WTC11 (cell line): Measurements from ENCODE around the gene MAGI3. TPM values are rescaled to one million over a fixed set of nuclear protein-coding genes. Genes with fewer than 3 reads are reported as not detected.
"Not testable (repeated sequence)": the region's sequence is repeated elsewhere in the genome, so short reads cannot be mapped to it uniquely, and the experiment has no call there.

ENCODE experiments used
- ATAC-seq: fragments of 200-7000 bp; cut with Tn5 transposase; 2 replicates; pipeline ENCODE4 v1.10.0; 2021; ENCODE audit warnings: mild to moderate bottlenecking, moderate library complexity
- CTCF ChIA-PET: fragments of 300-600 bp; sonication (Branson Sonifier 250); formaldehyde crosslinking; loops from one replicate; lab custom pipeline; 2021; ENCODE audit warnings: antibody characterized with exemption; lab: Charles Lee
- POLR2A ChIA-PET: fragments of 350-600 bp; sonication (Branson Sonifier 250); formaldehyde crosslinking; loops from one replicate; lab custom pipeline; 2021; ENCODE audit warnings: antibody characterized with exemption; lab: Charles Lee
- DNase-seq: peaks from one replicate; pipeline ENCODE4 v3.0.0; 2021; ENCODE audit warnings: low spot score
- H3K27ac Mint-ChIP-seq: 2 replicates; pipeline ENCODE4 v1.8.0; 2021; ENCODE audit warnings: mixed read lengths
- H3K27me3 Mint-ChIP-seq: 2 replicates; pipeline ENCODE4 v1.8.0; 2021; ENCODE audit warnings: low read depth, mild to moderate bottlenecking, moderate library complexity, mixed read lengths
- H3K36me3 Mint-ChIP-seq: 2 replicates; pipeline ENCODE4 v1.8.0; 2021; ENCODE audit warnings: mixed read lengths
- H3K4me1 Mint-ChIP-seq: 2 replicates; pipeline ENCODE4 v1.8.0; 2022; ENCODE audit warnings: mixed read lengths
- H3K4me3 Mint-ChIP-seq: 2 replicates; pipeline ENCODE4 v1.8.0; 2021; ENCODE audit warnings: mild to moderate bottlenecking, moderate library complexity, mixed read lengths
- H3K9me3 Mint-ChIP-seq: 2 replicates; pipeline ENCODE4 v1.8.0; 2021; ENCODE audit warnings: mixed read lengths
- CREB1 ChIP-seq: sonication (generic); formaldehyde crosslinking; IDR thresholded peaks from 2 replicates; pipeline ENCODE4 v1.8.0; 2023; ENCODE audit warnings: mild to moderate bottlenecking, missing genetic modification reagents
- ELF4 ChIP-seq: sonication (generic); formaldehyde crosslinking; IDR thresholded peaks from 2 replicates; pipeline ENCODE4 v1.8.1; 2022; ENCODE audit warnings: low read depth, mild to moderate bottlenecking, moderate library complexity, missing genetic modification reagents
- EMX1 ChIP-seq: fragments of 250-450 bp; sonication (Bioruptor Pico); IDR thresholded peaks from 2 replicates; pipeline ENCODE4 v1.8.0; 2021; ENCODE audit warnings: mild to moderate bottlenecking
- FOXK1 ChIP-seq: sonication (generic); formaldehyde crosslinking; IDR thresholded peaks from 2 replicates; pipeline ENCODE4 v1.8.0; 2022; ENCODE audit warnings: mild to moderate bottlenecking, moderate library complexity, missing genetic modification reagents
- KAT7 ChIP-seq: sonication (generic); formaldehyde crosslinking; IDR thresholded peaks from 2 replicates; pipeline ENCODE4 v1.8.1; 2023; ENCODE audit warnings: missing genetic modification reagents, mild to moderate bottlenecking, borderline replicate concordance
- NFYB ChIP-seq: sonication (generic); formaldehyde crosslinking; conservative IDR thresholded peaks from 2 replicates; pipeline ENCODE4 v1.8.0; 2022; ENCODE audit warnings: low read depth, missing genetic modification reagents
- RELA ChIP-seq: sonication (generic); formaldehyde crosslinking; IDR thresholded peaks from 2 replicates; pipeline ENCODE4 v1.8.1; 2022; ENCODE audit warnings: missing genetic modification reagents, mild to moderate bottlenecking, borderline replicate concordance
- SOX15 ChIP-seq: fragments of 250-450 bp; sonication (Bioruptor Pico); IDR thresholded peaks from 2 replicates; pipeline ENCODE4 v1.9.0; 2021; ENCODE audit warnings: mild to moderate bottlenecking
- total RNA-seq: library from RNA; stranded (reverse); gene quantifications from 3 replicates; pipeline ENCODE4 v1.2.3, GENCODE V29; 2021
- TF ChIP-seq, protein P1 (sequence below): fragments of 250-450 bp; sonication (Bioruptor Pico); conservative IDR thresholded peaks from 2 replicates; pipeline ENCODE4 v1.9.0; 2021; ENCODE audit warnings: mild to moderate bottlenecking
- TF ChIP-seq, protein P2 (sequence below): fragments of 250-450 bp; sonication (Bioruptor Pico); IDR thresholded peaks from 2 replicates; pipeline ENCODE4 v1.9.0; 2021; ENCODE audit warnings: mild to moderate bottlenecking
- TF ChIP-seq, protein P3 (sequence below): fragments of 250-450 bp; sonication (Bioruptor Pico); IDR thresholded peaks from 2 replicates; pipeline ENCODE4 v1.9.0; 2021; ENCODE audit warnings: mild to moderate bottlenecking, borderline replicate concordance
- TF ChIP-seq, protein P4 (sequence below): fragments of 250-450 bp; sonication (Bioruptor Pico); IDR thresholded peaks from 2 replicates; pipeline ENCODE4 v2.1.2; 2022; ENCODE audit warnings: mild to moderate bottlenecking, moderate library complexity
- TF ChIP-seq, protein P5 (sequence below): fragments of 250-450 bp; sonication (Bioruptor Pico); IDR thresholded peaks from 2 replicates; pipeline ENCODE4 v1.8.0; 2021; ENCODE audit warnings: mild to moderate bottlenecking
- TF ChIP-seq, protein P6 (sequence below): sonication (generic); formaldehyde crosslinking; IDR thresholded peaks from 2 replicates; pipeline ENCODE4 v1.8.0; 2022; ENCODE audit warnings: mild to moderate bottlenecking, missing genetic modification reagents

Gene MAGI3
- total RNA-seq, 1 experiment from 2014 or later: 9.7 TPM

DNA sequence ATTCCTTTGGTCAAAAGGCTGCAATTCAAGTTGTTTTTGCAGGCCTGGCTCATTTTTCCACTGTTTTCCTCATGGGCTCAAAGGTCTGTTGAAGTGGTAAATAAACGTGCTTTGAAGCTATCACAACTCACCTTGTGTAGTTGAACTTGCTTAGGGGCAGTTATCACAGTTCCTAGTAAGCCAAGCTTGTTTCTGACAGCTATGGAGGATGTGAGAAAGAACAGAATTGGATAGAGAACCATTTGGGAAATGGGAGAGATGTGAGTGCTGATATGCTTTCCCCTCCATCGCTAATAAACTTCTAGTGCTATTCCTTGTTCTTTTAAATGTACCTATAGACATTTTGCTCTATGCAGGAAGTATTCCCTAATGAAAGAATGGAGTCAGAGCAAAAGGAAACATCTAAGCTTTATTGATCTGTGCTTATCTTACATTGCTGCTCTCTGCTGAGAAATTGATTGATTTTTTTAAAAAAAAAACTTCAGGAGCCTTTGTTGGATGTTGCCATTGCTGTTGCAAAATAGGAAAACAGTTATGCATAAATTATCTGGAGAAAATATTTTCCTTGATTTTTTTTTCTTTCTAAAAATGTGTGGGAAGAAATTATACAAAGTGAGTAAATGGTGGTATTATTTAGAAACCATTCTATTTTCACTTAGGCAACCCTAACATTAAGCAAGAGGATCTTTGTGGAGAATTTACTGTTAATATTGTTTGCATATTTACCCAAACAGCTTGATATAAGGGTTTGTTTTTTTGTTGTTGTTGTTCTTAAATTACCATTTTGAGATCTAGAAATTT is 118.2 kb downstream of the MAGI3 start (continued):
- TF ChIP-seq, protein P1, sequence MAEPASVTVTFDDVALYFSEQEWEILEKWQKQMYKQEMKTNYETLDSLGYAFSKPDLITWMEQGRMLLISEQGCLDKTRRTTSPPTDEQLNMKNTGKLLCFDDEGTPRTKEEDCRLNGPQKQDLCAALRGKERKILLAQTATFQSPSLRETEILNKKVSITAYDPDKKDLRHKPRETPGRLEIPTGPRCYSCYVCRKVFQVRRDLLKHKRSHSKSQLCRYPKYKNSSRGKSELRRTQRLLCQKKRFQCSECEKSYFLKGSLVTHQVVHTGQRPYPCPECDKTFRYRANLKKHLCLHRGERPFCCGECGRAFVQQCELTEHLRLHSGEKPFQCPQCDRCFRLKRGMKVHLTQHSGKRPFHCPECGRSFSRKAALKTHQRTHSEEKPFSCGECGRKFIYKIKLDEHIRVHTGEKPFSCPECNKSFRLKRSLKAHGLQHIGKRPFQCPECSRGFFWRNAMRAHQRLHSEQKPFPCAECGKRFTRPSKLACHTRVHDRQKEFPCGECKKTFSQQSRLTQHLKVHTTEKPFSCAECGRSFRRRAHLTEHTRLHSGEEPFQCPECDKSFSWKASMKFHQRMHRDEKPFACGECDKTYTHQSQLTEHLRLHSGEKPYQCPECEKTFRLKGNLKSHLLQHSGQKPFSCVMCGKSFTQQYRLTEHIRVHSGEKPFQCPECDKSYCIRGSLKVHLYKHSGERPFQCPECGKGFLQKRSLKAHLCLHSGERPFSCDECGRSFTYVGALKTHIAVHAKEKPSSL (CRISPR knock-in tag): no peak
- TF ChIP-seq, protein P2, sequence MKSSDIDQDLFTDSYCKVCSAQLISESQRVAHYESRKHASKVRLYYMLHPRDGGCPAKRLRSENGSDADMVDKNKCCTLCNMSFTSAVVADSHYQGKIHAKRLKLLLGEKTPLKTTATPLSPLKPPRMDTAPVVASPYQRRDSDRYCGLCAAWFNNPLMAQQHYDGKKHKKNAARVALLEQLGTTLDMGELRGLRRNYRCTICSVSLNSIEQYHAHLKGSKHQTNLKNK (CRISPR knock-in tag): no peak
- no peak for TF ChIP-seq EMX1 (CRISPR knock-in tag)

DNA sequence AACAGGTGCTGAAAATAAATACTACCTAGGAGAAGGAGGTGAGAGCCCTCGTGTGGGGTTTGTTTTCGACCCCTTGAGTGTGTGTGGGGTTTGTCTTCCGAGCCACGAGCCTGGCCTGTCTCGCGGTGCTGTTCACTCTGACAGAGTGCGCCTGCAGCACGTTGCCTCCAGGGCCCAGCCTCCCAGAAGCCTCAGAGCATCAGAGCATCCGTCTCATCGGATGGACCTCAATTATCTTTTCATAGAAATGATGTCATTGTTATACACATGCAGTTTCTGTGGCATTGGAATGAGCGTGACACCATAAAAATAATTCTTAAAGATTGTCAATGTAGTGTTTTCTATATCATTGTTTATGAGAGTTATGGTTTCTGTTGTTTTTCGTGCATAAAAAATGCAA is 119.5 kb downstream of the MAGI3 start:
- CTCF ChIA-PET, ATAC-seq: not testable (repeated sequence)
- H3K9me3 Mint-ChIP-seq: peaks cover 29% of the 10 kb centered on the region

DNA sequence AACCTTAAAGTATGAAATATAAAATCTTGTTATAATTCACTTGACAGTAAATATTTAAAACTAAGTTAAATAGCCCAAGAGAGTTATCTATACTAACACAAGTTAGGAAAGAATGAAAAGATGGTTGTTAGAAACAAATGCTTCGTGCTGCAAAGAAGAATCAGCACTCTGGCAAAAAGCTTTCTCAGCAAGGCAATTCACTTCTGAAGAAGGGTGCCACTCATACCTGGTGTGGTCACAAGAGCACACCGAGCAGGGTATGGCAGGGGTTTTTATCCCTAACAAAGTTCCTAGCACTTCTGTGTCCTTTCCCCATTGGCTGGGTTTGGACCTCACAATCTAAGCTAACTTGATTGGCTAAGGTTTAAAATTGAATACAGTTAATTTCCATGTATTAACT is 121.0 kb downstream of the MAGI3 start:
- POLR2A ChIA-PET: no interaction called here
- DNase-seq (no peak), ATAC-seq (no peak)
- peaks cover 29% of the 10 kb centered on the region for H3K9me3 Mint-ChIP-seq
- no peak overlapping the region for H3K27ac Mint-ChIP-seq
- H3K4me3 Mint-ChIP-seq: no peak overlapping the region
- CTCF ChIA-PET: no interaction called here
- TF ChIP-seq NFYB: no peak
- TF ChIP-seq, protein P3, sequence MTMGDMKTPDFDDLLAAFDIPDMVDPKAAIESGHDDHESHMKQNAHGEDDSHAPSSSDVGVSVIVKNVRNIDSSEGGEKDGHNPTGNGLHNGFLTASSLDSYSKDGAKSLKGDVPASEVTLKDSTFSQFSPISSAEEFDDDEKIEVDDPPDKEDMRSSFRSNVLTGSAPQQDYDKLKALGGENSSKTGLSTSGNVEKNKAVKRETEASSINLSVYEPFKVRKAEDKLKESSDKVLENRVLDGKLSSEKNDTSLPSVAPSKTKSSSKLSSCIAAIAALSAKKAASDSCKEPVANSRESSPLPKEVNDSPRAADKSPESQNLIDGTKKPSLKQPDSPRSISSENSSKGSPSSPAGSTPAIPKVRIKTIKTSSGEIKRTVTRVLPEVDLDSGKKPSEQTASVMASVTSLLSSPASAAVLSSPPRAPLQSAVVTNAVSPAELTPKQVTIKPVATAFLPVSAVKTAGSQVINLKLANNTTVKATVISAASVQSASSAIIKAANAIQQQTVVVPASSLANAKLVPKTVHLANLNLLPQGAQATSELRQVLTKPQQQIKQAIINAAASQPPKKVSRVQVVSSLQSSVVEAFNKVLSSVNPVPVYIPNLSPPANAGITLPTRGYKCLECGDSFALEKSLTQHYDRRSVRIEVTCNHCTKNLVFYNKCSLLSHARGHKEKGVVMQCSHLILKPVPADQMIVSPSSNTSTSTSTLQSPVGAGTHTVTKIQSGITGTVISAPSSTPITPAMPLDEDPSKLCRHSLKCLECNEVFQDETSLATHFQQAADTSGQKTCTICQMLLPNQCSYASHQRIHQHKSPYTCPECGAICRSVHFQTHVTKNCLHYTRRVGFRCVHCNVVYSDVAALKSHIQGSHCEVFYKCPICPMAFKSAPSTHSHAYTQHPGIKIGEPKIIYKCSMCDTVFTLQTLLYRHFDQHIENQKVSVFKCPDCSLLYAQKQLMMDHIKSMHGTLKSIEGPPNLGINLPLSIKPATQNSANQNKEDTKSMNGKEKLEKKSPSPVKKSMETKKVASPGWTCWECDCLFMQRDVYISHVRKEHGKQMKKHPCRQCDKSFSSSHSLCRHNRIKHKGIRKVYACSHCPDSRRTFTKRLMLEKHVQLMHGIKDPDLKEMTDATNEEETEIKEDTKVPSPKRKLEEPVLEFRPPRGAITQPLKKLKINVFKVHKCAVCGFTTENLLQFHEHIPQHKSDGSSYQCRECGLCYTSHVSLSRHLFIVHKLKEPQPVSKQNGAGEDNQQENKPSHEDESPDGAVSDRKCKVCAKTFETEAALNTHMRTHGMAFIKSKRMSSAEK (CRISPR knock-in tag): no peak
- TF ChIP-seq, protein P4, sequence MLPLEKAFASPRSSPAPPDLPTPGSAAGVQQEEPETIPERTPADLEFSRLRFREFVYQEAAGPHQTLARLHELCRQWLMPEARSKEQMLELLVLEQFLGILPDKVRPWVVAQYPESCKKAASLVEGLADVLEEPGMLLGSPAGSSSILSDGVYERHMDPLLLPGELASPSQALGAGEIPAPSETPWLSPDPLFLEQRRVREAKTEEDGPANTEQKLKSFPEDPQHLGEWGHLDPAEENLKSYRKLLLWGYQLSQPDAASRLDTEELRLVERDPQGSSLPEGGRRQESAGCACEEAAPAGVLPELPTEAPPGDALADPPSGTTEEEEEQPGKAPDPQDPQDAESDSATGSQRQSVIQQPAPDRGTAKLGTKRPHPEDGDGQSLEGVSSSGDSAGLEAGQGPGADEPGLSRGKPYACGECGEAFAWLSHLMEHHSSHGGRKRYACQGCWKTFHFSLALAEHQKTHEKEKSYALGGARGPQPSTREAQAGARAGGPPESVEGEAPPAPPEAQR (CRISPR knock-in tag): no peak
- no peak for TF ChIP-seq SOX15
- TF ChIP-seq, protein P5, sequence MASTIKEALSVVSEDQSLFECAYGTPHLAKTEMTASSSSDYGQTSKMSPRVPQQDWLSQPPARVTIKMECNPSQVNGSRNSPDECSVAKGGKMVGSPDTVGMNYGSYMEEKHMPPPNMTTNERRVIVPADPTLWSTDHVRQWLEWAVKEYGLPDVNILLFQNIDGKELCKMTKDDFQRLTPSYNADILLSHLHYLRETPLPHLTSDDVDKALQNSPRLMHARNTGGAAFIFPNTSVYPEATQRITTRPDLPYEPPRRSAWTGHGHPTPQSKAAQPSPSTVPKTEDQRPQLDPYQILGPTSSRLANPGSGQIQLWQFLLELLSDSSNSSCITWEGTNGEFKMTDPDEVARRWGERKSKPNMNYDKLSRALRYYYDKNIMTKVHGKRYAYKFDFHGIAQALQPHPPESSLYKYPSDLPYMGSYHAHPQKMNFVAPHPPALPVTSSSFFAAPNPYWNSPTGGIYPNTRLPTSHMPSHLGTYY (CRISPR knock-in tag): no peak
- TF ChIP-seq CREB1 (CRISPR knock-in tag): no peak
- TF ChIP-seq ELF4: no peak
- no peak for TF ChIP-seq FOXK1
- TF ChIP-seq, protein P6, sequence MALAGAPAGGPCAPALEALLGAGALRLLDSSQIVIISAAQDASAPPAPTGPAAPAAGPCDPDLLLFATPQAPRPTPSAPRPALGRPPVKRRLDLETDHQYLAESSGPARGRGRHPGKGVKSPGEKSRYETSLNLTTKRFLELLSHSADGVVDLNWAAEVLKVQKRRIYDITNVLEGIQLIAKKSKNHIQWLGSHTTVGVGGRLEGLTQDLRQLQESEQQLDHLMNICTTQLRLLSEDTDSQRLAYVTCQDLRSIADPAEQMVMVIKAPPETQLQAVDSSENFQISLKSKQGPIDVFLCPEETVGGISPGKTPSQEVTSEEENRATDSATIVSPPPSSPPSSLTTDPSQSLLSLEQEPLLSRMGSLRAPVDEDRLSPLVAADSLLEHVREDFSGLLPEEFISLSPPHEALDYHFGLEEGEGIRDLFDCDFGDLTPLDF: no peak
- TF ChIP-seq RELA: no peak
- no peak for TF ChIP-seq KAT7 (CRISPR knock-in tag)
- H3K36me3 Mint-ChIP-seq: peaks cover 19% of the 10 kb centered on the region
- H3K27me3 Mint-ChIP-seq: no peaks in the 10 kb centered on the region
- peaks cover 8% of the 10 kb centered on the region for H3K4me1 Mint-ChIP-seq

More for the DNA sequence above, 119.5 kb downstream of the MAGI3 start:
- H3K27ac Mint-ChIP-seq, DNase-seq, H3K27me3 Mint-ChIP-seq, POLR2A ChIA-PET, H3K4me3 Mint-ChIP-seq: not testable (repeated sequence)
- Mint-ChIP-seq H3K4me1 (peaks cover 16% of the 10 kb centered on the region), H3K36me3 (peaks cover 19% of the 10 kb centered on the region)
